Lower leg skin (tissue), 3 donors: Measurements from ENCODE around the gene PLIN4.

Experiments used
- CTCF ChIP-seq, 3 donors: fragments of 450-650 bp; IDR thresholded peaks; one replicate each; pipeline ENCODE4 v1.5.1; 2016; ENCODE audit warnings: antibody characterized with exemption in 3 of 3, mild to moderate bottlenecking in 3 of 3, moderate library complexity in 2 of 3
- POLR2A ChIP-seq, 2 donors: fragments of 450-650 bp; IDR thresholded peaks; one replicate each; pipeline ENCODE4 v1.6.1; 2016 to 2017; ENCODE audit warnings: antibody characterized with exemption in 2 of 2, mild to moderate bottlenecking in 1 of 2, moderate library complexity in 1 of 2

GRCh38 chr19:4511300-4512054, 6.8 kb downstream of the PLIN4 start:
- TF ChIP-seq CTCF (IDR thresholded peaks at IDR 0.05) (no peak), POLR2A (IDR thresholded peaks at IDR 0.05) (no peak)
